ENCODE data around the gene CCDC24. TPM values are rescaled to one million over a fixed set of nuclear protein-coding genes. Genes with fewer than 3 reads are reported as not detected.
A peak's percentile ranks its signal among the peaks of the same experiment; 100 is the strongest.

Gene CCDC24
- total RNA-seq, 1 experiment from 2014 or later: 10.5 TPM

DNA sequence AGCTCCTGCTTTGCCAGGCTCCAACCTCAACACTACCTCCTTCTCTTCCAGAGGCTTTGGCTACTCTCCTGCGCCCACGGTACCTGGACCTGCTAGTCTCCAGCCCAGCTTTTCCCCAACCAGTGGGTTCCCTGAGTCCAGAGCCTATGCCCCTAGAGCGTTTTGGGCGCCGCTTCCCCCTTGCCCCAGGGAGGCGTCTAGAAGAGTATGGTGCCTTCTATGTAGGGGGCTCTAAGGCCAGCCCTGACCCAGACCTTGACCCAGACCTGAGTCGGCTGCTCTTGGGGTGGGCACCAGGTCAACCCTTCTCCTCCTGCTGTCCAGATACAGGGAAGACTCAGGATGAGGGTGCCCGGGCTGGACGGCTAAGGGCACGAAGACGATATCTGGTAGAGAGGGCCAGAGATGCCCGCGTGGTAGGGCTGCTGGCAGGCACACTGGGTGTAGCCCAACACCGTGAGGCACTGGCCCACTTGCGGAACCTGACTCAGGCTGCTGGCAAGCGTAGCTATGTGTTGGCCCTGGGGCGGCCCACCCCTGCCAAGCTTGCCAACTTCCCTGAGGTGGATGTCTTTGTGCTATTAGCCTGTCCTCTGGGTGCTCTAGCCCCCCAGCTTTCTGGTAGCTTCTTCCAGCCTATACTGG is 19.9 kb upstream of the CCDC24 start:
- peaks cover 14% of the 10 kb centered on the region for H3K36me3 ChIP-seq (replicated peaks; ENCODE audit: control insufficient read depth, insufficient read depth, low read length)
- H3K27me3 ChIP-seq (ENCODE audit: control insufficient read depth, insufficient read depth, low read length): no peaks in the 10 kb centered on the region
- no peak for DNase-seq
- H3K4me3 ChIP-seq (ENCODE audit: insufficient read depth, low read depth, low read length): no peak overlapping the region

DNA sequence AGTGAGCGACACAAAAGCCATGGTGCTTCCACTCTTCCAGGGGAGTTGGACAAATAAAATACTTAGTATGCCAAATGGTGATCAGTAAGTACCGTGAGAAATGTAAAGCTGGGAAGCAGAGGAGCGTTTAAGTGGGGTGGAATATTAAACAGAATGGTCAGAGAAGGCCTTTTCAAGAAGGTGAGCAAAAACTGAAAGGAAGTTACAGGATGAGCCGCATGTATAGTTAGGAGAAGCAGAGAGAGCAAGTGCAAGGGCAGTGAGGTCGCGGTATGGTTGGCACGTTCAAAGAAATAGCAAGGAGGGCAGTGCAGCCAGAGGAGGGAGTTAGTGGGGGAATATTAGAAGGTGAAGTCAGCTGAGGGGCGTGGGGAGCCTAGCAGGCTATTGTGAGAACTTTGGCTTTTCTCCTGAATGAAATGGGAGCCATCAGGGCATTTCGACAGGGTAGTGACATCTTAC is 17.4 kb upstream of the CCDC24 start:
- peak overlapping the region; percentile 97 for H3K4me3 ChIP-seq (ENCODE audit: insufficient read depth, low read depth, low read length)
- peaks cover 22% of the 10 kb centered on the region for H3K36me3 ChIP-seq (replicated peaks; ENCODE audit: control insufficient read depth, insufficient read depth, low read length)
- DNase-seq: peak; percentile 86
- H3K27me3 ChIP-seq (ENCODE audit: control insufficient read depth, insufficient read depth, low read length): no peaks in the 10 kb centered on the region

DNA sequence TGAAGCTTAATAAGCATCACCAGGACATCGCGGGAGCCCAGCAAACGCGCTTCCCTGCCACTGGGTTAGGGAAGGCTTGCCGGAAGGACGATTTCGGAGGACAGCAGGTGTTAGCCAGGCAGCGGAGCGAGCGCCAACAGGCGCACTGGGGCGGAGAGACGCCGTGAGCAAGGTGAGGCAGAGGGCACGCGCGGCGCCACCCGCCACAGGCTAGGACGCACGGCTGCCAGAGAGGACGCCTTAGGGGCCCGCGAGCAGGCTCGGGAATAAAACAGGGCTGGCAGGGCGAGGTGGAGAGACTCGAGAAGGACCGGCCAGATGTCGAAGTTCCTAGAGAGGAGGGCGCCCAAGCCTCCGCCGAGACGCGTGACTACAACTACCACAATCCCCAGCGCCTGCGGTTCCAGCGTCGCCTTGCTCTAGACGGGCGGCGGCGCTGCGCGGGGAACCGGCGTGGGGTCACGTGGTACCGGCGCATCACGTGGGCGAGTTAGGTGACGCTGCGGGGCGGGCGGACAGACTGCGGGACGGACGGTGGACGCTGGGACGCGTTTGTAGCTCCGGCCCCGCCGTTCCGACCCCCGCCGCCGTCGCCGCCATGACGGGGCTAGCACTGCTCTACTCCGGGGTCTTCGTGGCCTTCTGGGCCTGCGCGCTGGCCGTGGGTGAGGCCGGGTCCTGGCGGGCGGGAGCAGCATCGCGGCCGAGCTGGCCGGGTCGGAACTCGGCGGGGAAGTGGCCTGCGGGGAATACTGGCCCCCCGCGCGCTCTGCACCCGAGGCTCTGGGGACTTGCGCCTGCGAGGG is 16.8 kb upstream of the CCDC24 start, which contains the start of gene ATP6V0B:
TSS of gene ATP6V0B (plus strand) at position 518 of the 806 bp plus-strand sequence. CDS start at position 599, 81 bp downstream.
- peak within 1 kb of the TSS; percentile 97 for H3K4me3 ChIP-seq (ENCODE audit: insufficient read depth, low read depth, low read length)
- no peaks in the 10 kb centered on the region for H3K27me3 ChIP-seq (ENCODE audit: control insufficient read depth, insufficient read depth, low read length)
- peak; percentile 99 for DNase-seq
- H3K36me3 ChIP-seq (replicated peaks; ENCODE audit: control insufficient read depth, insufficient read depth, low read length): peaks cover 22% of the 10 kb centered on the region

GRCh38 chr1:43975249-43975961 is 16.0 kb upstream of the CCDC24 start:
- peak; percentile 87 for DNase-seq
- Histone ChIP-seq H3K36me3 (replicated peaks; ENCODE audit: control insufficient read depth, insufficient read depth, low read length) (peaks cover 22% of the 10 kb centered on the region), H3K27me3 (ENCODE audit: control insufficient read depth, insufficient read depth, low read length) (no peaks in the 10 kb centered on the region), H3K4me3 (ENCODE audit: insufficient read depth, low read depth, low read length) (peak overlapping the region; percentile 97)

GRCh38 chr1:43976045-43976444 is 15.4 kb upstream of the CCDC24 start:
- Histone ChIP-seq H3K27me3 (ENCODE audit: control insufficient read depth, insufficient read depth, low read length) (no peaks in the 10 kb centered on the region), H3K4me3 (ENCODE audit: insufficient read depth, low read depth, low read length) (peak overlapping the region; percentile 97), H3K36me3 (replicated peaks; ENCODE audit: control insufficient read depth, insufficient read depth, low read length) (peaks cover 24% of the 10 kb centered on the region)
- DNase-seq: peak; percentile 64

- no peak for DNase-seq
- peaks cover 22% of the 10 kb centered on the region for H3K36me3 ChIP-seq (replicated peaks; ENCODE audit: control insufficient read depth, insufficient read depth, low read length)
- no peaks in the 10 kb centered on the region for H3K27me3 ChIP-seq (ENCODE audit: control insufficient read depth, insufficient read depth, low read length)
- no peak overlapping the region for H3K4me3 ChIP-seq (ENCODE audit: insufficient read depth, low read depth, low read length)
Observed at GRCh38 chr1:43976890-43977289, 14.5 kb upstream of the CCDC24 start.

DNA sequence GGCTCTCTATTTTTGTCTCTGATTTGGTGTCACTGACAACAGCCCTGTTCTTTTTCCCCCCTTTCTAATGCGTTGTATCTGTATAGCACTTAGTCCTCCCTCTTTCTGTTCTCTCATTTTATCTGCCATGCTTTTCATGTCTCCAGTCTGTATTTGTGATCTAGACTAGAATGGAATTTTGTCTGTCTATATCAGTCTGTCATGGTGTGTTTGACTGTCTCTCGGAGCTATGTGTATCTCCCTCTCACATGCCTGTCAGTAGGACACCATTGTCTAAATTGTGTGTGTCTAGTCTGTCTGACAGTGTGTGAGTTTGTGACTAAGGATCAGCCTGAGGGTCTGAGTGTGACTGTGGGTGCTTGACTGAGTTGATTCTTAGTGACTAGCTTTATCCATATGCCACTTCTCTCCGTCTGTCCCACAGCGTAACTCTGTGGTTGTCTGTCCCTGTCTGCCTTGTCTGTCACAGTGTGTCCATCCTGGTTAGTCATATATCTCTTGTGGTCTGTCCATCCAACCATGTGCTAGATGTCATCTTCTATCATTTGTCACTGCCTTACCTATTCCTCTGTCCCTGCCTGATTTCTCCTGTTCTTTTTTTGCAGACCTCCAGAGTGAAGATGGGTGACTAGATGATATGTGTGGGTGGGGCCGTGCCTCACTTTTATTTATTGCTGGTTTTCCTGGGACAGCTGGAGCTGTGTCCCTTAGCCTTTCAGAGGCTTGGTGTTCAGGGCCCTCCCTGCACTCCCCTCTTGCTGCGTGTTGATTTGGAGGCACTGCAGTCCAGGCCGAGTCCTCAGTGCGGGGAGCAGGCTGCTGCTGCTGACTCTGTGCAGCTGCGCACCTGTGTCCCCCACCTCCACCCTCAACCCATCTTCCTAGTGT is 13.8 kb upstream of the CCDC24 start:
- Histone ChIP-seq H3K27me3 (ENCODE audit: control insufficient read depth, insufficient read depth, low read length) (no peaks in the 10 kb centered on the region), H3K36me3 (replicated peaks; ENCODE audit: control insufficient read depth, insufficient read depth, low read length) (peaks cover 16% of the 10 kb centered on the region), H3K4me3 (ENCODE audit: insufficient read depth, low read depth, low read length) (no peak overlapping the region)
- no peak for DNase-seq

- H3K4me3 ChIP-seq (ENCODE audit: insufficient read depth, low read depth, low read length): no peak overlapping the region; the same call in 1 of the 2 replicates
- peaks cover 16% of the 10 kb centered on the region for H3K36me3 ChIP-seq (replicated peaks; ENCODE audit: control insufficient read depth, insufficient read depth, low read length)
- DNase-seq: no peak
- H3K27me3 ChIP-seq (ENCODE audit: control insufficient read depth, insufficient read depth, low read length): no peaks in the 10 kb centered on the region
Observed at GRCh38 chr1:43978264-43978550, 13.2 kb upstream of the CCDC24 start.

DNA sequence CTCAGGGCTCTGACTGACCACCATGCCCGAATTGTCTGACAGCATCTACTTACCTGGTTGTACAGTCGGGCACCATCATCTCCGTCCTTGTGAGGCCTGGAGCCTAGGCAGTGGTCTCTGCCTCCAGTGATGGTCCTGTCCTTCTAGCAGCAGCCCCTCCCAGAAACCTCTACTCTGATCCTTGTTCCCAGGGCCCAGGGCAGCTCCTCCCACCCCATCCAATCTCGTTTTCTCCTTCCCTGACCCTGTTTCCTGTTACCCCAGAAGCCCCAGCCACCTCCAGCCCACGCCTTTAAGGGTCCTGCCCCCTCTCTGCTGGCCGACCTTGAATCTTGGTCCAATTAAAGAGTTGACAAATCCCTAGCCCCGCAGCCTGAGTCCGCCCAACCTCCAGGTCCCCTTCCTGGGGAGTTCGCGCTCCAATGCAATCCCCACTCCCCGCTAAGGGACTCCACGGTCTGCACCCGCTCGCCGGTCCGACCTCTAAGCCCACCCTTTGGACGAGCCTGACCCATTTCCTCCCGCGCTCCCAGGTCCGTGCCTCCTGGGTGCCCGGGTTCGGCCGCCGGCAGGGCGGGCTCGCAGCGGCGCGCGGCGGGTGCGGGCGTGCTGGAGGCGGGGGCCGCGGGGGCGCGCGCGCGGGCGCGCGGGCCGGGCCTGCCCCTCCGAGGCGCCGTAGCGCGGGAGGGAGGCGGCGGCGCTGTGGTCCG is 12.7 kb upstream of the CCDC24 start, which contains the start of gene B4GALT2:
TSS of gene B4GALT2 (plus strand) at position 660 of the 710 bp plus-strand sequence. CDS start 1,951 bp downstream, outside the sequence.
- DNase-seq: peak; percentile 97
- Histone ChIP-seq H3K27me3 (ENCODE audit: control insufficient read depth, insufficient read depth, low read length) (no peaks in the 10 kb centered on the region), H3K4me3 (ENCODE audit: insufficient read depth, low read depth, low read length) (peak within 1 kb of the TSS; percentile 78), H3K36me3 (replicated peaks; ENCODE audit: control insufficient read depth, insufficient read depth, low read length) (peaks cover 16% of the 10 kb centered on the region)

DNA sequence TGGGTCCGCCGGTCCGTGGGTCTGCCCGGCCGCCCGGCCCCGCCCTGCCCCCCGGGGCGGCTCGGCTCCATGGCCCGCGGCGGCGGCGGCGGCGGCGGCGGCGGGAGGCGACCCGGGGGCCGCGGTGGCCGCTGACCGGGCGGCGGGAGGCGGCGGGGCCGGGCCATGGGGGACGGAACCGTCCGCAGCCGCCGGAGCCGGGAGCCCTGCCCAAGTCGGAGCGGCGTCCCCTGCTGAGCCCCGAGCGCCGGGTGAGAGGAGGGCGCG is 12.2 kb upstream of the CCDC24 start:
- H3K36me3 ChIP-seq (replicated peaks; ENCODE audit: control insufficient read depth, insufficient read depth, low read length): peaks cover 16% of the 10 kb centered on the region
- no peak for DNase-seq
- no peaks in the 10 kb centered on the region for H3K27me3 ChIP-seq (ENCODE audit: control insufficient read depth, insufficient read depth, low read length)
- peak overlapping the region; percentile 76 for H3K4me3 ChIP-seq (ENCODE audit: insufficient read depth, low read depth, low read length)

DNA sequence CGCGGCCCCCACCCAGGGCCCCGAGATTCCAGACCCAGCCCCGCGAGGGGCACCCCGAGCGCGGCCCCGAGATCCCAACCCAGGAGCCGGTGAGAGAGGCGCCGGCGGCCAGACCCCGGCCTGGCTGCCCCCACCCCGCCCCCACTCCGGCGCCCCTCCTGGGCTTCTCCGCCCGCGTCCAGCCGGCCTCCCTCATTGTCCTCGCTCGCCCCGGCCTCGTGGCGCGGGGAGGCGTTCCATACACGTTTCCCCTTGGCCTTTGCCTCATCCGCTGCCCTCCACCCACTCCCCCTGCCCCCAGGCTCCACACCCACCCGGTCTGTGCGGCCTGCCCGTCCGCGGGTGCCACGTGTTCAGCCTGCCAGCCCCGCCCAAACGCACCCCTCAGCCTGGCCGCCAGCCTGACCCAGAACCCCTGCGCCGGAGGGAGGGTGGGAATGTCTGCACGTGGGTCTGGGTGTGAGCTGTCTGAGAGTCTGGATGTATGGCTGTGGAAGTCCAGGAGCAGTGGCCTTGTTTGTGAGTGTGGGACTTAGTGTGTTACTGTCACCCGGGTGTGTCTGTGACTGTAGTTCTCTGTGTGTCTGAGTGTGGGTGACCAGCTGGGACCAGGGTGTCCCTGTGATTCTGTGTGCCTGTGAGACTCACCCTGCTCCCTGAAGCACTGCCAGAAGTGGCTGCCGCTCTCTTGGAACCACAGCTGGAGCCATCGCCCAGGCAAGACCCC is 11.7 kb upstream of the CCDC24 start:
- H3K27me3 ChIP-seq (ENCODE audit: control insufficient read depth, insufficient read depth, low read length): no peaks in the 10 kb centered on the region
- peaks cover 18% of the 10 kb centered on the region for H3K36me3 ChIP-seq (replicated peaks; ENCODE audit: control insufficient read depth, insufficient read depth, low read length)
- peak; percentile 91 for DNase-seq
- H3K4me3 ChIP-seq (ENCODE audit: insufficient read depth, low read depth, low read length): peak overlapping the region; percentile 76

GRCh38 chr1:43980255-43981134 is 10.9 kb upstream of the CCDC24 start:
- H3K4me3 ChIP-seq (ENCODE audit: insufficient read depth, low read depth, low read length): peak overlapping the region; percentile 76
- H3K36me3 ChIP-seq (replicated peaks; ENCODE audit: control insufficient read depth, insufficient read depth, low read length): peaks cover 19% of the 10 kb centered on the region
- peak; percentile 42 for DNase-seq
- no peaks in the 10 kb centered on the region for H3K27me3 ChIP-seq (ENCODE audit: control insufficient read depth, insufficient read depth, low read length)
